Upper lobe of left lung (tissue), 6 donors: Measurements from ENCODE around the gene SAP30BP. TPM values are rescaled to one million over a fixed set of nuclear protein-coding genes. Genes with fewer than 3 reads are reported as not detected.

ENCODE experiments used
- ATAC-seq, 2 donors: fragments of 200-7000 bp; cut with Tn5 transposase; one replicate each; pipeline ENCODE4 v1.9.1; 2022; ENCODE audit warnings: mild to moderate bottlenecking in 2 of 2, moderate library complexity in 2 of 2; ENCODE audit not compliant: low FRiP score in 2 of 2
- DNase-seq, 2 donors: peaks; one replicate each; pipeline ENCODE4 v3.0.0-alpha.2; 2019 to 2020
- H3K27ac ChIP-seq, 4 donors: fragments of 200-600 bp; sonication (generic); one replicate each; pipeline ENCODE4 v1.5.1; 2016 to 2019
- H3K27me3 ChIP-seq, 4 donors: fragments of 200-600 bp; sonication (generic); one replicate each; pipeline ENCODE4 v1.5.1; 2017 to 2019
- H3K36me3 ChIP-seq, 4 donors: fragments of 200-600 bp; sonication (generic); one replicate each; pipeline ENCODE4 v1.5.1; 2016 to 2019
- H3K4me1 ChIP-seq, 4 donors: fragments of 200-600 bp; sonication (generic); one replicate each; pipeline ENCODE4 v1.5.1; 2018 to 2019
- H3K4me3 ChIP-seq, 4 donors: fragments of 200-600 bp; sonication (generic); one replicate each; pipeline ENCODE4 v1.5.1; 2017 to 2019; ENCODE audit warnings: mild to moderate bottlenecking in 2 of 4, moderate library complexity in 1 of 4
- H3K9me3 ChIP-seq, 4 donors: fragments of 200-600 bp; sonication (generic); one replicate each; pipeline ENCODE4 v1.5.1; 2018 to 2019
- EP300 ChIP-seq, 4 donors: sonication (generic); formaldehyde crosslinking; IDR thresholded peaks; one replicate each; pipeline ENCODE4 v1.5.1; 2017; ENCODE audit warnings: antibody characterized with exemption in 4 of 4, control low read depth in 2 of 4
- POLR2A ChIP-seq, 4 donors: fragments of 450-650 bp; IDR thresholded peaks; one replicate each; pipeline ENCODE4 v1.5.1; 2016 to 2017; ENCODE audit warnings: antibody characterized with exemption in 4 of 4, mild to moderate bottlenecking in 2 of 4
- POLR2AphosphoS5 ChIP-seq, 2 donors: sonication (generic); formaldehyde crosslinking; IDR thresholded peaks; one replicate each; pipeline ENCODE4 v1.5.1; 2017; ENCODE audit warnings: antibody characterized with exemption in 2 of 2
- WGBS, 2 donors: methylation state at CpG; one replicate each; pipeline ENCODE4 v1.1.5; 2017 to 2018; 5-methylcytosine and 5-hydroxymethylcytosine counted together
- total RNA-seq, 6 donors: library from RNA; depleted of rRNA in 4 of 6; stranded (reverse); fragments of >200 nt in 4 of 6; gene quantifications; one replicate each; pipeline versions ENCODE4 v1.1.0 to v1.2.1, GENCODE V29; 2016 to 2021
- TF ChIP-seq, protein P1 (sequence below), 6 experiments: fragments of 450-650 bp in 4 of 6; fragments of 200-600 bp in 2 of 6; sonication (generic) in 2 of 6; IDR thresholded peaks; one replicate each; pipeline ENCODE4 v1.5.1; 2016 to 2019; ENCODE audit warnings: antibody characterized with exemption in 6 of 6
- donor health status: DM: no; HTN: no; CAD: no; lungs with moderate emphysema.
- donor health status: DM: no; HTN: yes; CAD: no; lungs with severe emphysema.

Gene SAP30BP
- total RNA-seq, 6 donors from 2014 or later, result 64.1 to 125 (median 80.8) TPM

DNA sequence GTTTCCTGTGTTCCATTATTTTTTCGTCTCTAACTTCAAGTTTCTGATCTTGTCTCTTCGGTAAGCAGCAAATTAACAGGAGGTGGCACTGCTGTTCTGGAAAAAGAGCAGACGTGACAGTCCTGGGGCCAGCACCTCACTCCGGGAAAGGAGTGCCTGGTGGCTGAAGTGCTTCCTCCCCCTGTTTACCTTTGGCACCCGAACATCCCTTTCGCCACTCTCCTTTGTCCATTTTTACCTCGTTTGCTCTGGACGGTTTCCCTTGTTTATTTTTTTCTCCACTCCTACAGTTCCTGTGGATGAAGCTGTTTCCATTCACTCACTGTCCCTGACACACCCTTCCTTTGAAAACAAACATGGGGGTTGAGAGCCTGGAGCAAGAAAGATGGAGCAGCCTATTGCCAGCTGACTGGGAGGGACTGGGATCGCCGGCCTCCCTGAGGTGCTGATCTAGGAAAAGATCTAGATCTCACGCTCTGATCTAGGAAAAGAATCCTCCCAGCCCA is 12.6 kb downstream of the SAP30BP start:
- peaks cover 0 to 41% (median 7%) of the 10 kb centered on the region in 4 donors for H3K36me3 ChIP-seq
- 41 to 49% methylated on average over 9 to 11 of the region's 11 CpGs for WGBS, 2 donors

DNA sequence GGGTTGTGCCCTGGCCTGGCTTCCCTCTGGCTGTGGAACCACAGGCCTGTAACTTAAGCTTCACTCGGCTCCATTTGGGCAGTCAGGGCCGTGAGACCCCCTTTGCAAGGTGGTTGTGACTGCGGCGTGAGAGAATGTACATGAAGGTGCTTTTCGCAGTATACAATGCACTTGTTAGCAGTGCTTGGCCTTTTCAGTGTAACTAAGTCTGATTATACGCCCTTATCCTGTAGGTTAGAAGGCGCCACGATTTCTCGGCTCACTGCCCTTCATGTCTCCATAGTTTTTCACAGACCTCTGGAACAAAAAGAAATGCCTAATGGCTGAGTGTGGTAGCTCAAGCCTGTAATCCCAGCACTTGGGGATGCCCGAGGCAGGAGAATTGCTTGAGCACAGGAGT is 13.3 kb downstream of the SAP30BP start:
- no peak overlapping the region for H3K4me3 ChIP-seq
- DNase-seq (no peak), ATAC-seq (no peak)
- no peaks in the 10 kb centered on the region for H3K9me3 ChIP-seq
- TF ChIP-seq POLR2A (IDR thresholded peaks at IDR 0.05) (no peak), EP300 (IDR thresholded peaks at IDR 0.05) (no peak), POLR2AphosphoS5 (IDR thresholded peaks at IDR 0.05) (no peak)
- TF ChIP-seq, protein P1, sequence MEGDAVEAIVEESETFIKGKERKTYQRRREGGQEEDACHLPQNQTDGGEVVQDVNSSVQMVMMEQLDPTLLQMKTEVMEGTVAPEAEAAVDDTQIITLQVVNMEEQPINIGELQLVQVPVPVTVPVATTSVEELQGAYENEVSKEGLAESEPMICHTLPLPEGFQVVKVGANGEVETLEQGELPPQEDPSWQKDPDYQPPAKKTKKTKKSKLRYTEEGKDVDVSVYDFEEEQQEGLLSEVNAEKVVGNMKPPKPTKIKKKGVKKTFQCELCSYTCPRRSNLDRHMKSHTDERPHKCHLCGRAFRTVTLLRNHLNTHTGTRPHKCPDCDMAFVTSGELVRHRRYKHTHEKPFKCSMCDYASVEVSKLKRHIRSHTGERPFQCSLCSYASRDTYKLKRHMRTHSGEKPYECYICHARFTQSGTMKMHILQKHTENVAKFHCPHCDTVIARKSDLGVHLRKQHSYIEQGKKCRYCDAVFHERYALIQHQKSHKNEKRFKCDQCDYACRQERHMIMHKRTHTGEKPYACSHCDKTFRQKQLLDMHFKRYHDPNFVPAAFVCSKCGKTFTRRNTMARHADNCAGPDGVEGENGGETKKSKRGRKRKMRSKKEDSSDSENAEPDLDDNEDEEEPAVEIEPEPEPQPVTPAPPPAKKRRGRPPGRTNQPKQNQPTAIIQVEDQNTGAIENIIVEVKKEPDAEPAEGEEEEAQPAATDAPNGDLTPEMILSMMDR (IDR thresholded peaks at IDR 0.05), result no peak
- WGBS, 2 donors, result 87 to 94% methylated on average over 10 of the region's 10 CpGs
- H3K36me3 ChIP-seq, result peaks cover 0 to 41% (median 7%) of the 10 kb centered on the region in 4 donors
- no peaks in the 10 kb centered on the region for H3K27me3 ChIP-seq
- H3K27ac ChIP-seq, result peak overlapping the region; percentile 31 to 75 (median 46)
- H3K4me1 ChIP-seq, result peaks cover 16 to 41% (median 34%) of the 10 kb centered on the region in 4 donors

More for the DNA sequence above, 12.6 kb downstream of the SAP30BP start:
- H3K4me3 ChIP-seq, result no peak overlapping the region
- no peaks in the 10 kb centered on the region for H3K27me3 ChIP-seq
- ATAC-seq, result peak; percentile 36 to 76
- H3K9me3 ChIP-seq, result no peaks in the 10 kb centered on the region
- TF ChIP-seq, protein P1 (IDR thresholded peaks at IDR 0.05), result peak; percentile 25 to 71 (median 44)
- TF ChIP-seq POLR2AphosphoS5 (IDR thresholded peaks at IDR 0.05), result peak; percentile 42 to 85
- TF ChIP-seq EP300 (IDR thresholded peaks at IDR 0.05), result peak in 2 of 4 donors; percentile 28 to 39
- no peak for TF ChIP-seq POLR2A (IDR thresholded peaks at IDR 0.05)
- peak in 1 of 2 donors; percentile 73 for DNase-seq
- peak overlapping the region; percentile 31 to 78 (median 62) for H3K27ac ChIP-seq
- peaks cover 18 to 39% (median 33%) of the 10 kb centered on the region in 4 donors for H3K4me1 ChIP-seq

DNA sequence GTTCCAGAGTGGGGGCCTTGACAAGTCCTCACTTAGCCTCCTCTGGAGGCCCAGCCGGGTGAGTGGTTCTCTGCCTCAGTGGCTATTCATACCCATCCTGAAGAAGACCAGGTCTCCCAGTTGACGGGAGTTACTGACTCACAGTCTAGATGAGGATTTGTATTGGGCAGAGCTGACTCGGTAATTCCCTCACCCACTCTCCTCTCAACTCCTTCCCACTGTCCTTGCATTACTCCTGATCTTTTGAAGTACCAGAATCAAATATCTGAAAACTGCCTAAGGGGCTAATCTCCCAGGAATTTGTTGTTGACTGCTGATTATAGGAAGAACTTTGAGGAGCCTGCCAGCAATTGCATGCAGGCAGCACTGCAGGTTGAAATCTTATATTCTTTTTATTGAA is 14.2 kb downstream of the SAP30BP start:
- DNase-seq, result no peak
- H3K9me3 ChIP-seq, result no peaks in the 10 kb centered on the region
- peaks cover 19 to 49% (median 43%) of the 10 kb centered on the region in 4 donors for H3K4me1 ChIP-seq
- TF ChIP-seq POLR2AphosphoS5 (IDR thresholded peaks at IDR 0.05) (no peak), EP300 (IDR thresholded peaks at IDR 0.05) (no peak), POLR2A (IDR thresholded peaks at IDR 0.05) (no peak)
- TF ChIP-seq, protein P1 (IDR thresholded peaks at IDR 0.05), result no peak
- ATAC-seq, result no peak
- 79 to 87% methylated on average over 3 of the region's 3 CpGs for WGBS, 2 donors
- no peaks in the 10 kb centered on the region for H3K27me3 ChIP-seq
- peak overlapping the region in 3 of 4 donors; percentile 14 to 42 (median 31) for H3K27ac ChIP-seq
- peaks cover 0 to 37% (median 7%) of the 10 kb centered on the region in 4 donors for H3K36me3 ChIP-seq
- H3K4me3 ChIP-seq, result no peak overlapping the region

DNA sequence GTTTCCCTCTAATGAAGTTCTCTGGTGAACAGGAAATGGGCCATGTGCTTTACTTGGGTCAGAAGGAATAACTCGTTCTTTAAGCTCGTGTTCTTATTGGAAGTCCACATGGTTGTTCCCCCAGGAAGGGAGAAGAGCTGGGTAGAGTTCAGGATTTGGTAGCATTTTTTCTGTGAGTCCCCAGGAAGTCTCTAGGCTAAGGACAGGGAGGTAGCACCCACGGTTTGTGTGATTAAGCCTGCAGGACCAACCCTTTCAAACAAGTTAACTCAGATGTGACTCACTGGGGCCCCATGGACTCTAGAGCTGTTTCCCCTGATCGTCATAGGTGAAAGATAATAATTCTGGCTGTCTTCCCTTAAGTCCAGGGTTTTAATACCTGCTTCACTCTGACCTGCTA is 16.4 kb downstream of the SAP30BP start:
- WGBS, 2 donors, result 78 to 83% methylated on average over 3 to 4 of the region's 4 CpGs
- H3K9me3 ChIP-seq, result no peaks in the 10 kb centered on the region
- peaks cover 39 to 72% (median 64%) of the 10 kb centered on the region in 4 donors for H3K4me1 ChIP-seq
- H3K27me3 ChIP-seq, result no peaks in the 10 kb centered on the region
- no peak overlapping the region for H3K4me3 ChIP-seq
- TF ChIP-seq EP300 (IDR thresholded peaks at IDR 0.05) (no peak), POLR2A (IDR thresholded peaks at IDR 0.05) (no peak), POLR2AphosphoS5 (IDR thresholded peaks at IDR 0.05) (no peak)
- TF ChIP-seq, protein P1 (IDR thresholded peaks at IDR 0.05), result no peak
- H3K27ac ChIP-seq, result peak overlapping the region in 1 of 4 donors; percentile 34
- no peak for ATAC-seq
- H3K36me3 ChIP-seq, result peaks cover 0 to 18% (median 6%) of the 10 kb centered on the region in 4 donors
- no peak for DNase-seq

DNA sequence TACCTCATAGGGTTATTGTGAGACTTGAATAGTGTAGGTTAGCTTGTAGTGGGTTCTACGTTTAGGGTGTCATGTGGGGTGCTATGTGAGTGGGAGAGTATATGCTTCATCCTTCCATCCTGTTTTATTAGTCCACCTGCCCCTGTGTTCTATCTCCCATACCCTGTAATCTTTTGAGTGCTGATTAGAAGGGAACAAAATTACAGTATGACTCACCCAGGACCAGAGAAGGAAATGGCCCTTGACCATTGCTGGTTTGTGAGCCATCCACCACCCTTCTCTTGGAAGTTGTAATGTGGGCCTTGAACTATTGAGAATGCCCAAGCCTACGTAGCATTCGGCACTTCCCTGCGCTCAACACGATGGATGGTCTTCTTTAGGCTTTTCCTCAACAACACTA is 17.1 kb downstream of the SAP30BP start:
- no peak for DNase-seq
- Histone ChIP-seq H3K36me3 (peaks cover 0 to 12% (median 5%) of the 10 kb centered on the region in 4 donors), H3K4me3 (no peak overlapping the region), H3K27me3 (no peaks in the 10 kb centered on the region), H3K9me3 (no peaks in the 10 kb centered on the region), H3K4me1 (peaks cover 39 to 75% (median 66%) of the 10 kb centered on the region in 4 donors), H3K27ac (peak overlapping the region in 2 of 4 donors; percentile 9 to 80)
- TF ChIP-seq, protein P1 (IDR thresholded peaks at IDR 0.05), result no peak
- TF ChIP-seq EP300 (IDR thresholded peaks at IDR 0.05) (no peak), POLR2A (IDR thresholded peaks at IDR 0.05) (no peak), POLR2AphosphoS5 (IDR thresholded peaks at IDR 0.05) (no peak)
- ATAC-seq, result no peak
- WGBS, 2 donors, result 88 to 93% methylated on average over 5 of the region's 5 CpGs
